H1 (cell line): ENCODE measurements around the gene B9D1. TPM values are rescaled to one million over a fixed set of nuclear protein-coding genes. Genes with fewer than 3 reads are reported as not detected.

ENCODE experiments used
- CHD7 ChIP-seq: fragments of 300-600 bp; sonication (generic); IDR thresholded peaks from 2 replicates; pipeline ENCODE4 v1.7.1; 2012; ENCODE audit warnings: low read length, moderate library complexity, mild to moderate bottlenecking, inconsistent platforms; ENCODE audit not compliant: insufficient replicate concordance
- CTBP2 ChIP-seq: IDR thresholded peaks from 2 replicates; pipeline ENCODE4 v1.7.0; 2011; ENCODE audit warnings: borderline replicate concordance, mild to moderate bottlenecking, moderate library complexity, mixed read lengths, low read length; ENCODE audit not compliant: insufficient read depth, insufficient read length
- JUND ChIP-seq: IDR thresholded peaks from 2 replicates; pipeline ENCODE4 v1.6.1; 2011; ENCODE audit warnings: mild to moderate bottlenecking, improper control_type of control experiment, low read length
- RBBP5 ChIP-seq: IDR thresholded peaks from 2 replicates; pipeline ENCODE4 v1.7.1; 2012; ENCODE audit warnings: low read depth, mild to moderate bottlenecking, inconsistent platforms, low read length, moderate library complexity, borderline replicate concordance
- polyA plus RNA-seq, 7 experiments: library from polyadenylated mRNA; depleted of rRNA in 3 of 7; stranded (reverse) in 5 of 7; unstranded in 2 of 7; fragments of >200 nt in 5 of 7; fragments of 200-250 nt in 2 of 7; gene quantifications; 1 replicate in 5 of 7; 2 replicates in 1 of 7; 4 replicates in 1 of 7; pipeline versions ENCODE4 v1.2.1 to v1.2.3, GENCODE V29; 2011 to 2013; ENCODE audit warnings: missing spikeins in 2 of 7, mixed read lengths in 2 of 7
- total RNA-seq: library from RNA; stranded (reverse); fragmentation: NEBNext Ultra II Directional; extraction: Animal tissue kit (Norgen Biotek cat#: 25700); gene quantifications from 2 replicates; pipeline ENCODE4 v1.2.1, GENCODE V29; 2021

B9D1 gene
- total and polyA plus RNA-seq, 2 of the 8 experiments (the other 6 are each of a cell fraction or from before 2014, with no cell fraction given), result 24.6 to 65.7 TPM

GRCh38 chr17:19317359-19318095 is 45.0 kb downstream of the B9D1 start (continued):
- TF ChIP-seq CHD7 (no peak), CTBP2 (no peak), JUND (no peak; the same call in 1 of the 2 replicates), RBBP5 (no peak)
